ENCODE data around the gene SMARCD3. TPM values are rescaled to one million over a fixed set of nuclear protein-coding genes. Genes with fewer than 3 reads are reported as not detected.

The SMARCD3 gene
- total and polyA plus RNA-seq, 3 donors from 2014 or later: 55.1 to 122 (median 94.0) TPM

- Histone ChIP-seq H3K27ac (no peak overlapping the region), H3K27me3 (no peaks in the 10 kb centered on the region), H3K4me3 (no peak overlapping the region), H3K4me1 (peaks cover 15% of the 10 kb centered on the region), H3K9me3 (no peaks in the 10 kb centered on the region), H3K36me3 (ENCODE audit: low read depth, missing control alignments) (no peaks in the 10 kb centered on the region)
- no peak for TF ChIP-seq POLR2A (IDR thresholded peaks at IDR 0.05)
- TF ChIP-seq, protein P1, sequence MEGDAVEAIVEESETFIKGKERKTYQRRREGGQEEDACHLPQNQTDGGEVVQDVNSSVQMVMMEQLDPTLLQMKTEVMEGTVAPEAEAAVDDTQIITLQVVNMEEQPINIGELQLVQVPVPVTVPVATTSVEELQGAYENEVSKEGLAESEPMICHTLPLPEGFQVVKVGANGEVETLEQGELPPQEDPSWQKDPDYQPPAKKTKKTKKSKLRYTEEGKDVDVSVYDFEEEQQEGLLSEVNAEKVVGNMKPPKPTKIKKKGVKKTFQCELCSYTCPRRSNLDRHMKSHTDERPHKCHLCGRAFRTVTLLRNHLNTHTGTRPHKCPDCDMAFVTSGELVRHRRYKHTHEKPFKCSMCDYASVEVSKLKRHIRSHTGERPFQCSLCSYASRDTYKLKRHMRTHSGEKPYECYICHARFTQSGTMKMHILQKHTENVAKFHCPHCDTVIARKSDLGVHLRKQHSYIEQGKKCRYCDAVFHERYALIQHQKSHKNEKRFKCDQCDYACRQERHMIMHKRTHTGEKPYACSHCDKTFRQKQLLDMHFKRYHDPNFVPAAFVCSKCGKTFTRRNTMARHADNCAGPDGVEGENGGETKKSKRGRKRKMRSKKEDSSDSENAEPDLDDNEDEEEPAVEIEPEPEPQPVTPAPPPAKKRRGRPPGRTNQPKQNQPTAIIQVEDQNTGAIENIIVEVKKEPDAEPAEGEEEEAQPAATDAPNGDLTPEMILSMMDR (IDR thresholded peaks at IDR 0.05): no peak
- 86 to 90% methylated on average over 17 to 28 of the region's 28 CpGs for WGBS, 2 donors
- DNase-seq: no peak
- intact Hi-C loops (cut with DNase I; ENCODE audit: low total_unique reads): no loop called here
Measured at GRCh38 chr7:151235091-151235787, 13.3 kb downstream of the SMARCD3 start.

DNA sequence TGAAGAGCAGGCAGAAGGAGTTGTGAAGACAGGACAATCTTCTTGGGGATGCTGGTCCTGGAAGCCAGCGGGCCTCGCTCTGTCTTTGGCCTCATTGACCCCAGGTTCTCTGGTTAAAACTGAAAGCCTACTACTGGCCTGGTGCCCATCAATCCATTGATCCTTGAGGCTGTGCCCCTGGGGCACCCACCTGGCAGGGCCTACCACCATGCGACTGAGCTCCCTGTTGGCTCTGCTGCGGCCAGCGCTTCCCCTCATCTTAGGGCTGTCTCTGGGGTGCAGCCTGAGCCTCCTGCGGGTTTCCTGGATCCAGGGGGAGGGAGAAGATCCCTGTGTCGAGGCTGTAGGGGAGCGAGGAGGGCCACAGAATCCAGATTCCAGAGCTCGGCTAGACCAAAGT, 14.7 kb downstream of the SMARCD3 start:
- Histone ChIP-seq H3K27ac (no peak overlapping the region), H3K9me3 (no peaks in the 10 kb centered on the region), H3K27me3 (no peaks in the 10 kb centered on the region), H3K4me3 (peak overlapping the region in 1 of 2 donors; percentile 99), H3K36me3 (ENCODE audit: low read depth, missing control alignments) (no peaks in the 10 kb centered on the region), H3K4me1 (peaks cover 15% of the 10 kb centered on the region)
- intact Hi-C loops (cut with DNase I; ENCODE audit: low total_unique reads): no loop called here
- 52 to 71% methylated on average over 5 to 9 of the region's 9 CpGs for WGBS, 2 donors
- DNase-seq: no peak
- TF ChIP-seq, protein P1 (IDR thresholded peaks at IDR 0.05): no peak
- no peak for TF ChIP-seq POLR2A (IDR thresholded peaks at IDR 0.05)

GRCh38 chr7:151232917-151233701, 15.4 kb downstream of the SMARCD3 start:
- H3K9me3 ChIP-seq: no peaks in the 10 kb centered on the region
- no peaks in the 10 kb centered on the region for H3K36me3 ChIP-seq (ENCODE audit: low read depth, missing control alignments)
- peak overlapping the region; percentile 70 to 99 for H3K4me3 ChIP-seq
- H3K27ac ChIP-seq: peak overlapping the region; percentile 53 to 78
- no peaks in the 10 kb centered on the region for H3K27me3 ChIP-seq
- peaks cover 15% of the 10 kb centered on the region for H3K4me1 ChIP-seq
- TF ChIP-seq, protein P1 (IDR thresholded peaks at IDR 0.05): no peak
- no peak for TF ChIP-seq POLR2A (IDR thresholded peaks at IDR 0.05)
- WGBS, 2 donors: 8 to 14% methylated on average over 16 to 36 of the region's 36 CpGs
- intact Hi-C loops (cut with DNase I; ENCODE audit: low total_unique reads): no loop called here
- peak; percentile 70 for DNase-seq

DNA sequence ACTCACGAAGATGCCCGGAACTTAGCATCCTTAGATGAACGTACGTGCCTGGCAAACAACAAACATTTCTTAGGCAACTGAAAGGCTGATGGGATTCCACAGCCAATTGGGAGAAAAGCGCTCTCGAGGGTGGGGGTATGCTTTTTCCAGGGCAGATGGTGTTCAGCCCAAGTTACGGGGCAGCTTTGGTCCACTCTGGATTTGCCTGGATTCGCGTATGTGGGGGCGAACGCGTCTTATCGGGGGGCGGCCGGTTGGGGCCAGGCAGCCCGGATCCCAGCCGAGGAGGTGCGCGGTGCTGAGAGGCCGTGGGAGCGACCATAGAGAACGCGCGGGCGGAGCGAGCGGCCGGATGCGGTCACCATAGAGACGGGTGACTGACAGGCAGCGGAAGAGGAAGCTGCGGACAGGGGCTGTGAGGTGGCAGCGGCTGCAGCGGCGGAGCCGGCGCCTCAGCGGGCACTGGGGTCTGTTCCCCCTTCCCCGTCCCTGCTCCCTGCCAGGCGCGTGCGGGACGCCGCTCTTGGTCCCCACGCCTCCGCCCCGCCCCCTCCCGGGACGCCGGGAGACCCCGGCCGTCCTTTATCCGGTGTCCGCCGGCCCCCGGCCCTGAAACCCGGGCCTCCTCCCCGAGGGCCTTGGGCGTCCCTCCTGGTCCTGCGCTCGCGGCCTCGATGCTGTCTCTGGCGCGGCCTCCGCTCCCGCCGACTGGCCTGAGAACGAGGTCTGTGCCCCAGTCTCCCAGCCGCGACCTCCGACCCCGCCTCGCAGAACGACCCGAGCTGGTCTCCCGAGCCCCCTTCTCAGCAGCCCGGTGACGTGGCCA, 16.2 kb downstream of the SMARCD3 start, which contains the start of gene CHPF2:
Gene CHPF2 (plus strand): TSS at position 393 of the 826 bp plus-strand sequence. CDS start 1,529 bp downstream, outside the sequence.
- 0 to 1% methylated on average over 30 to 66 of the region's 79 CpGs for WGBS, 2 donors
- H3K27me3 ChIP-seq: no peaks in the 10 kb centered on the region
- no peak for TF ChIP-seq POLR2A (IDR thresholded peaks at IDR 0.05)
- TF ChIP-seq, protein P1 (IDR thresholded peaks at IDR 0.05): no peak
- no peaks in the 10 kb centered on the region for H3K36me3 ChIP-seq (ENCODE audit: low read depth, missing control alignments)
- peaks cover 15% of the 10 kb centered on the region for H3K4me1 ChIP-seq
- peak within 1 kb of the TSS; percentile 53 to 78 for H3K27ac ChIP-seq
- H3K4me3 ChIP-seq: peak within 1 kb of the TSS; percentile 70 to 99
- intact Hi-C loops (cut with DNase I; ENCODE audit: low total_unique reads): no loop called here
- H3K9me3 ChIP-seq: no peaks in the 10 kb centered on the region
- peak; percentile 97 for DNase-seq

Data from testis (tissue), 3 donors.